Vagina (tissue), 2 donors: Measurements from ENCODE around the gene GALR1. TPM values are rescaled to one million over a fixed set of nuclear protein-coding genes. Genes with fewer than 3 reads are reported as not detected.

Experiments used
- DNase-seq, 2 donors: peaks; one replicate each; pipeline ENCODE4 v3.0.0-alpha.2; 2017; ENCODE audit errors: extremely low spot score in 2 of 2
- H3K27ac ChIP-seq: fragments of 200-600 bp; sonication (generic); one replicate; pipeline ENCODE4 v1.5.1; 2019
- H3K27me3 ChIP-seq: fragments of 200-600 bp; sonication (generic); one replicate; pipeline ENCODE4 v1.5.1; 2019
- H3K36me3 ChIP-seq, 2 donors: fragments of 200-600 bp; sonication (generic); one replicate each; pipeline ENCODE4 v1.5.1; 2017 to 2019
- H3K4me1 ChIP-seq: fragments of 200-600 bp; sonication (generic); one replicate; pipeline ENCODE4 v1.5.1; 2019
- H3K4me3 ChIP-seq, 2 donors: fragments of 200-600 bp; sonication (generic); 1 replicate in 1 of 2; 2 replicates in 1 of 2; pipeline ENCODE4 v1.5.1; 2016 to 2019
- H3K9me3 ChIP-seq: fragments of 200-600 bp; sonication (generic); one replicate; pipeline ENCODE4 v1.5.1; 2019
- CTCF ChIP-seq, 3 experiments: fragments of 450-650 bp in 2 of 3; fragments of 200-600 bp in 1 of 3; sonication (generic) in 1 of 3; IDR thresholded peaks; one replicate each; pipeline ENCODE4 v1.5.1; 2017 to 2019; ENCODE audit warnings: antibody characterized with exemption in 3 of 3, mild to moderate bottlenecking in 2 of 3, moderate library complexity in 2 of 3
- POLR2A ChIP-seq, 2 donors: fragments of 450-650 bp; IDR thresholded peaks; one replicate each; pipeline ENCODE4 v1.6.1; 2017; ENCODE audit warnings: antibody characterized with exemption in 2 of 2, mild to moderate bottlenecking in 2 of 2, moderate library complexity in 2 of 2
- POLR2AphosphoS5 ChIP-seq, 2 donors: sonication (generic); formaldehyde crosslinking; IDR thresholded peaks; one replicate each; pipeline ENCODE4 v1.9.0; 2017; ENCODE audit warnings: antibody characterized with exemption in 2 of 2, mild to moderate bottlenecking in 2 of 2, low read depth in 1 of 2; ENCODE audit not compliant: insufficient read depth in 1 of 2
- intact Hi-C: fragments of 100-400 bp; cut with DNase I; formaldehyde crosslinking; loops from one replicate; pipeline ENCODE4 v1.15.1; 2023
- total RNA-seq: library from RNA; depleted of rRNA; stranded (reverse); fragments of >200 nt; gene quantifications from one replicate; pipeline ENCODE4 v1.2.3, GENCODE V29; 2016

GALR1 gene
- total RNA-seq, 1 donor from 2014 or later: 0.98 TPM

- DNase-seq: no peak
- Histone ChIP-seq H3K27me3 (no peaks in the 10 kb centered on the region), H3K4me1 (no peaks in the 10 kb centered on the region), H3K27ac (no peak overlapping the region), H3K4me3 (no peak overlapping the region), H3K9me3 (no peaks in the 10 kb centered on the region), H3K36me3 (no peaks in the 10 kb centered on the region)
- TF ChIP-seq CTCF (IDR thresholded peaks at IDR 0.05) (no peak), POLR2AphosphoS5 (IDR thresholded peaks at IDR 0.05; ENCODE audit: insufficient read depth in 1 of 2, low read depth in 1 of 2) (no peak)
- intact Hi-C loops: no loop called here
Measured at GRCh38 chr18:77321823-77322805, 72.5 kb downstream of the GALR1 start.

- intact Hi-C loops: no loop called here
- H3K27ac ChIP-seq: no peak overlapping the region
Measured at GRCh38 chr18:77323640-77324299, 74.1 kb downstream of the GALR1 start.

More at GRCh38 chr18:77323640-77324299, 74.1 kb downstream of the GALR1 start:
- no peak for DNase-seq
- Histone ChIP-seq H3K36me3 (no peaks in the 10 kb centered on the region), H3K27me3 (no peaks in the 10 kb centered on the region), H3K4me3 (no peak overlapping the region), H3K9me3 (no peaks in the 10 kb centered on the region), H3K4me1 (no peaks in the 10 kb centered on the region)
- no peak for TF ChIP-seq POLR2AphosphoS5 (IDR thresholded peaks at IDR 0.05; ENCODE audit: insufficient read depth in 1 of 2, low read depth in 1 of 2)
- no peak for TF ChIP-seq POLR2A (IDR thresholded peaks at IDR 0.05)
- TF ChIP-seq CTCF (IDR thresholded peaks at IDR 0.05): no peak

Other genes with a start within 250 kb of the GALR1 start
- gene MBP, start 117.1 kb upstream of the GALR1 start, total RNA-seq: 33.6 TPM